Vagina (tissue), 2 donors: Measurements from ENCODE around the gene KAZN. TPM values are rescaled to one million over a fixed set of nuclear protein-coding genes. Genes with fewer than 3 reads are reported as not detected.

Source experiments
- DNase-seq, 2 donors: peaks; one replicate each; pipeline ENCODE4 v3.0.0-alpha.2; 2017; ENCODE audit errors: extremely low spot score in 2 of 2
- H3K27ac ChIP-seq: fragments of 200-600 bp; sonication (generic); one replicate; pipeline ENCODE4 v1.5.1; 2019
- H3K27me3 ChIP-seq: fragments of 200-600 bp; sonication (generic); one replicate; pipeline ENCODE4 v1.5.1; 2019
- H3K36me3 ChIP-seq, 2 donors: fragments of 200-600 bp; sonication (generic); one replicate each; pipeline ENCODE4 v1.5.1; 2017 to 2019
- H3K4me1 ChIP-seq: fragments of 200-600 bp; sonication (generic); one replicate; pipeline ENCODE4 v1.5.1; 2019
- H3K4me3 ChIP-seq, 2 donors: fragments of 200-600 bp; sonication (generic); 1 replicate in 1 of 2; 2 replicates in 1 of 2; pipeline ENCODE4 v1.5.1; 2016 to 2019
- H3K9me3 ChIP-seq: fragments of 200-600 bp; sonication (generic); one replicate; pipeline ENCODE4 v1.5.1; 2019
- POLR2A ChIP-seq, 2 donors: fragments of 450-650 bp; IDR thresholded peaks; one replicate each; pipeline ENCODE4 v1.6.1; 2017; ENCODE audit warnings: antibody characterized with exemption in 2 of 2, mild to moderate bottlenecking in 2 of 2, moderate library complexity in 2 of 2
- POLR2AphosphoS5 ChIP-seq, 2 donors: sonication (generic); formaldehyde crosslinking; IDR thresholded peaks; one replicate each; pipeline ENCODE4 v1.9.0; 2017; ENCODE audit warnings: antibody characterized with exemption in 2 of 2, mild to moderate bottlenecking in 2 of 2, low read depth in 1 of 2; ENCODE audit not compliant: insufficient read depth in 1 of 2
- intact Hi-C: fragments of 100-400 bp; cut with DNase I; formaldehyde crosslinking; loops from one replicate; pipeline ENCODE4 v1.15.1; 2023
- total RNA-seq: library from RNA; depleted of rRNA; stranded (reverse); fragments of >200 nt; gene quantifications from one replicate; pipeline ENCODE4 v1.2.3, GENCODE V29; 2016
- TF ChIP-seq, protein P1 (sequence below), 3 experiments: fragments of 450-650 bp in 2 of 3; fragments of 200-600 bp in 1 of 3; sonication (generic) in 1 of 3; IDR thresholded peaks; one replicate each; pipeline ENCODE4 v1.5.1; 2017 to 2019; ENCODE audit warnings: antibody characterized with exemption in 3 of 3, mild to moderate bottlenecking in 2 of 3, moderate library complexity in 2 of 3

KAZN gene
- total RNA-seq, 1 donor from 2014 or later: 29.5 TPM

DNA sequence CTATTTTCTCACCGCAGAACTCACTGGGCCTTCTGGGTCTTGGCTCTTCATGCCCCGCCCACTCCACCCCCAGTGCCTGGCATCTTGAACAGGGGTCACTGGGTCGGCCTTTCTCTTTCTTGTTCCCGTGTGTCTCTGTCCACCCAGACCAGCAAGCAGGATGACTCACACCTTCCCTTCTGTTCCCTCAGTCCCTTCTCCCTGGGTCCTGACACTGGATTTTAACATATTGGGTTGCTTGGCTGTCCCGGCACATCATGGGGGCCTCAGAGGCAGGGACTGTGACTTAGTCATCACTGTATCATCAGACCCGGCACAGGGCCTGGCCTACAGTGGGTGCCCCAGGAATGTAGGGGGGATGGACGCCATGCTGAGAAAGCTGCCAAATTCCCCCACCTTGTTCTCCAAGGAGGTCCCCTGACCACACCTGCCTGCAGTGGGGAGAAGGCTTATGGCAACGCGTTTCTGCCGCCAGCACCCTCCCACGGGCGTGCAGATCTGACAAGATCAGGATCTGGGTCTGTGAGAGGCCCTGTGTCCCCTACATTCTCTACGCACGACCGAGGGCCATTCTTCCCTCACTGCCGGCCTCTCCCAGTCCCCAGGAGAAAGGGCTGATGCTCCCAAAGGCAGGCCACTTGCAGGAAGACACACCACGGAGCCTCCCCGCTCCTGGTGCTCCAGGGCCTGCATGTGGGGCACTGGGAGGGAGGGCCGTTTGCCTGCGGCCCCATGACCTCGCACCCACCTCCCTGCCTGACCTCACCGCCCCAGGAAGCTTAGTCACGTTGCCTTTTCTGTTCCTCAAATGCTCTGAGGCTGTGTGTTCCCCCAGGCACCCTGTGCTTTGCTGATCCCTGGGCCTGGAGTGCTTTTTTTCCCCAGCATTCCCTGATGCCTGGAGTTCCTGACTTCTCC is 397.9 kb downstream of the KAZN start:
- peaks cover 20% of the 10 kb centered on the region for H3K4me1 ChIP-seq
- H3K36me3 ChIP-seq: no peaks in the 10 kb centered on the region
- no peak overlapping the region for H3K4me3 ChIP-seq
- no peak for DNase-seq
- TF ChIP-seq POLR2AphosphoS5 (IDR thresholded peaks at IDR 0.05; ENCODE audit: insufficient read depth in 1 of 2, low read depth in 1 of 2) (peak in 1 of 2 donors; percentile 13), POLR2A (IDR thresholded peaks at IDR 0.05) (no peak)
- intact Hi-C loops: no loop called here
- H3K9me3 ChIP-seq: no peaks in the 10 kb centered on the region
- no peaks in the 10 kb centered on the region for H3K27me3 ChIP-seq
- H3K27ac ChIP-seq: peak overlapping the region; percentile 72

GRCh38 chr1:14997646-14998276 is 399.3 kb downstream of the KAZN start:
- H3K9me3 ChIP-seq: no peaks in the 10 kb centered on the region
- peak overlapping the region; percentile 72 for H3K27ac ChIP-seq
- intact Hi-C loops: no loop called here
- H3K4me1 ChIP-seq: peaks cover 20% of the 10 kb centered on the region
- TF ChIP-seq POLR2A (IDR thresholded peaks at IDR 0.05) (no peak), POLR2AphosphoS5 (IDR thresholded peaks at IDR 0.05; ENCODE audit: insufficient read depth in 1 of 2, low read depth in 1 of 2) (no peak)
- TF ChIP-seq, protein P1, sequence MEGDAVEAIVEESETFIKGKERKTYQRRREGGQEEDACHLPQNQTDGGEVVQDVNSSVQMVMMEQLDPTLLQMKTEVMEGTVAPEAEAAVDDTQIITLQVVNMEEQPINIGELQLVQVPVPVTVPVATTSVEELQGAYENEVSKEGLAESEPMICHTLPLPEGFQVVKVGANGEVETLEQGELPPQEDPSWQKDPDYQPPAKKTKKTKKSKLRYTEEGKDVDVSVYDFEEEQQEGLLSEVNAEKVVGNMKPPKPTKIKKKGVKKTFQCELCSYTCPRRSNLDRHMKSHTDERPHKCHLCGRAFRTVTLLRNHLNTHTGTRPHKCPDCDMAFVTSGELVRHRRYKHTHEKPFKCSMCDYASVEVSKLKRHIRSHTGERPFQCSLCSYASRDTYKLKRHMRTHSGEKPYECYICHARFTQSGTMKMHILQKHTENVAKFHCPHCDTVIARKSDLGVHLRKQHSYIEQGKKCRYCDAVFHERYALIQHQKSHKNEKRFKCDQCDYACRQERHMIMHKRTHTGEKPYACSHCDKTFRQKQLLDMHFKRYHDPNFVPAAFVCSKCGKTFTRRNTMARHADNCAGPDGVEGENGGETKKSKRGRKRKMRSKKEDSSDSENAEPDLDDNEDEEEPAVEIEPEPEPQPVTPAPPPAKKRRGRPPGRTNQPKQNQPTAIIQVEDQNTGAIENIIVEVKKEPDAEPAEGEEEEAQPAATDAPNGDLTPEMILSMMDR (IDR thresholded peaks at IDR 0.05): no peak
- no peaks in the 10 kb centered on the region for H3K36me3 ChIP-seq
- H3K27me3 ChIP-seq: no peaks in the 10 kb centered on the region
- H3K4me3 ChIP-seq: no peak overlapping the region
- no peak for DNase-seq

GRCh38 chr1:14999441-14999840 is 401.0 kb downstream of the KAZN start:
- intact Hi-C loops: no loop called here
- Histone ChIP-seq H3K4me3 (no peak overlapping the region), H3K27ac (no peak overlapping the region), H3K36me3 (no peaks in the 10 kb centered on the region), H3K4me1 (peaks cover 20% of the 10 kb centered on the region), H3K27me3 (no peaks in the 10 kb centered on the region), H3K9me3 (no peaks in the 10 kb centered on the region)
- TF ChIP-seq, protein P1 (IDR thresholded peaks at IDR 0.05): no peak
- TF ChIP-seq POLR2AphosphoS5 (IDR thresholded peaks at IDR 0.05; ENCODE audit: insufficient read depth in 1 of 2, low read depth in 1 of 2): no peak
- TF ChIP-seq POLR2A (IDR thresholded peaks at IDR 0.05): no peak
- DNase-seq: no peak

DNA sequence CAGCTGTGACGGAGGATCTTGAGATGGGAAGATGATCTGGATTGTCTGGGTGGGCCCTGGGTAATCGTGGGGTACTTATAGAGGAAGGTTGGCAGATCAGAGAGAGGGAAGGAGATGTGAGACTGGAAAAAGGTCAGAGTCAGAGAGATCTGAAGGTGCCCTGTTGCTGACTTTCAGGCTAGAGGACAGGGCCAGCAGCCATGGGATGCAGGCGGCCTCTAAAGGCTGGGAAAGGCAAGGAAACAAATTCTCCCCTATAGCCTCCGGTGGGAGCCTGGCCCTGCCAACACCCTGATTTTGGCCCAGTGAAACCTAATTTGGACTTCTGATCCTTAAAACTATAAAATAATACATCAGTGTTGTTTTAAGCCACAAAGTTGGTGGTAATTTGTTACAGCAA is 401.5 kb downstream of the KAZN start:
- no peak overlapping the region for H3K27ac ChIP-seq
- no peak for DNase-seq
- intact Hi-C loops: no loop called here
- H3K27me3 ChIP-seq: no peaks in the 10 kb centered on the region
- H3K9me3 ChIP-seq: no peaks in the 10 kb centered on the region
- no peaks in the 10 kb centered on the region for H3K36me3 ChIP-seq
- H3K4me3 ChIP-seq: no peak overlapping the region
- TF ChIP-seq POLR2A (IDR thresholded peaks at IDR 0.05): no peak
- TF ChIP-seq POLR2AphosphoS5 (IDR thresholded peaks at IDR 0.05; ENCODE audit: insufficient read depth in 1 of 2, low read depth in 1 of 2): no peak
- TF ChIP-seq, protein P1 (IDR thresholded peaks at IDR 0.05): no peak
- peaks cover 15% of the 10 kb centered on the region for H3K4me1 ChIP-seq

GRCh38 chr1:15000671-15001070 is 402.2 kb downstream of the KAZN start:
- intact Hi-C loops: no loop called here
- Histone ChIP-seq H3K27me3 (no peaks in the 10 kb centered on the region), H3K4me3 (no peak overlapping the region), H3K36me3 (no peaks in the 10 kb centered on the region), H3K27ac (no peak overlapping the region), H3K9me3 (no peaks in the 10 kb centered on the region), H3K4me1 (peaks cover 18% of the 10 kb centered on the region)
- TF ChIP-seq POLR2A (IDR thresholded peaks at IDR 0.05) (no peak), POLR2AphosphoS5 (IDR thresholded peaks at IDR 0.05; ENCODE audit: insufficient read depth in 1 of 2, low read depth in 1 of 2) (no peak)
- TF ChIP-seq, protein P1 (IDR thresholded peaks at IDR 0.05): no peak
- DNase-seq: no peak
